ENCODE measurements around the gene TNFRSF21.

- TF ChIP-seq MAX (IDR thresholded peaks at IDR 0.05) (no peak), NFIC (IDR thresholded peaks at IDR 0.05) (no peak), FOXM1 (IDR thresholded peaks at IDR 0.05; ENCODE audit: borderline replicate concordance, low read depth) (no peak), RAD21 (IDR thresholded peaks at IDR 0.05; ENCODE audit: low read depth) (no peak)
- TF ChIP-seq, protein P1, sequence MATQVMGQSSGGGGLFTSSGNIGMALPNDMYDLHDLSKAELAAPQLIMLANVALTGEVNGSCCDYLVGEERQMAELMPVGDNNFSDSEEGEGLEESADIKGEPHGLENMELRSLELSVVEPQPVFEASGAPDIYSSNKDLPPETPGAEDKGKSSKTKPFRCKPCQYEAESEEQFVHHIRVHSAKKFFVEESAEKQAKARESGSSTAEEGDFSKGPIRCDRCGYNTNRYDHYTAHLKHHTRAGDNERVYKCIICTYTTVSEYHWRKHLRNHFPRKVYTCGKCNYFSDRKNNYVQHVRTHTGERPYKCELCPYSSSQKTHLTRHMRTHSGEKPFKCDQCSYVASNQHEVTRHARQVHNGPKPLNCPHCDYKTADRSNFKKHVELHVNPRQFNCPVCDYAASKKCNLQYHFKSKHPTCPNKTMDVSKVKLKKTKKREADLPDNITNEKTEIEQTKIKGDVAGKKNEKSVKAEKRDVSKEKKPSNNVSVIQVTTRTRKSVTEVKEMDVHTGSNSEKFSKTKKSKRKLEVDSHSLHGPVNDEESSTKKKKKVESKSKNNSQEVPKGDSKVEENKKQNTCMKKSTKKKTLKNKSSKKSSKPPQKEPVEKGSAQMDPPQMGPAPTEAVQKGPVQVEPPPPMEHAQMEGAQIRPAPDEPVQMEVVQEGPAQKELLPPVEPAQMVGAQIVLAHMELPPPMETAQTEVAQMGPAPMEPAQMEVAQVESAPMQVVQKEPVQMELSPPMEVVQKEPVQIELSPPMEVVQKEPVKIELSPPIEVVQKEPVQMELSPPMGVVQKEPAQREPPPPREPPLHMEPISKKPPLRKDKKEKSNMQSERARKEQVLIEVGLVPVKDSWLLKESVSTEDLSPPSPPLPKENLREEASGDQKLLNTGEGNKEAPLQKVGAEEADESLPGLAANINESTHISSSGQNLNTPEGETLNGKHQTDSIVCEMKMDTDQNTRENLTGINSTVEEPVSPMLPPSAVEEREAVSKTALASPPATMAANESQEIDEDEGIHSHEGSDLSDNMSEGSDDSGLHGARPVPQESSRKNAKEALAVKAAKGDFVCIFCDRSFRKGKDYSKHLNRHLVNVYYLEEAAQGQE (IDR thresholded peaks at IDR 0.05; ENCODE audit: low read depth) = no peak
- TF ChIP-seq, protein P2, sequence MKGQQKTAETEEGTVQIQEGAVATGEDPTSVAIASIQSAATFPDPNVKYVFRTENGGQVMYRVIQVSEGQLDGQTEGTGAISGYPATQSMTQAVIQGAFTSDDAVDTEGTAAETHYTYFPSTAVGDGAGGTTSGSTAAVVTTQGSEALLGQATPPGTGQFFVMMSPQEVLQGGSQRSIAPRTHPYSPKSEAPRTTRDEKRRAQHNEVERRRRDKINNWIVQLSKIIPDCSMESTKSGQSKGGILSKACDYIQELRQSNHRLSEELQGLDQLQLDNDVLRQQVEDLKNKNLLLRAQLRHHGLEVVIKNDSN (IDR thresholded peaks at IDR 0.05) = no peak
Measured at GRCh38 chr6:47319382-47319781, 9.7 kb upstream of the TNFRSF21 start.

Data from Ishikawa (cell line).